Subcutaneous abdominal adipose tissue (tissue), 5 donors: ENCODE measurements around the gene SYT12.

Source experiments
- H3K27ac ChIP-seq: one replicate; pipeline ENCODE4 v1.7.0; 2013; ENCODE audit warnings: low read depth, mild to moderate bottlenecking, inconsistent platforms, low read length, moderate library complexity
- H3K27me3 ChIP-seq, 5 donors: one replicate each; pipeline ENCODE4 v1.7.0; 2013; ENCODE audit warnings: low read length in 5 of 5, inconsistent platforms in 1 of 5; ENCODE audit not compliant: control insufficient read depth in 5 of 5, insufficient read depth in 4 of 5
- H3K36me3 ChIP-seq, 5 donors: one replicate each; pipeline ENCODE4 v1.7.0; 2013; ENCODE audit warnings: low read length in 5 of 5; ENCODE audit not compliant: control insufficient read depth in 5 of 5, insufficient read depth in 5 of 5
- H3K4me1 ChIP-seq, 5 donors: one replicate each; pipeline ENCODE4 v1.7.0; 2013; ENCODE audit warnings: low read length in 5 of 5, mild to moderate bottlenecking in 3 of 5, moderate library complexity in 1 of 5; ENCODE audit not compliant: control insufficient read depth in 5 of 5, insufficient read depth in 5 of 5
- H3K4me3 ChIP-seq, 5 donors: one replicate each; pipeline ENCODE4 v1.7.0; 2013; ENCODE audit warnings: low read length in 5 of 5, low read depth in 1 of 5
- H3K9ac ChIP-seq, 5 donors: one replicate each; pipeline ENCODE4 v1.7.0; 2013; ENCODE audit warnings: low read length in 5 of 5, mild to moderate bottlenecking in 4 of 5, moderate library complexity in 3 of 5
- H3K9me3 ChIP-seq, 5 donors: one replicate each; pipeline ENCODE4 v1.7.0; 2013; ENCODE audit warnings: low read length in 5 of 5; ENCODE audit not compliant: control insufficient read depth in 5 of 5
- donor health status: healthy.
- donor health status: healthy.
- donor health status: healthy.
- donor health status: healthy.
- donor health status: healthy.

Gene SYT12

DNA sequence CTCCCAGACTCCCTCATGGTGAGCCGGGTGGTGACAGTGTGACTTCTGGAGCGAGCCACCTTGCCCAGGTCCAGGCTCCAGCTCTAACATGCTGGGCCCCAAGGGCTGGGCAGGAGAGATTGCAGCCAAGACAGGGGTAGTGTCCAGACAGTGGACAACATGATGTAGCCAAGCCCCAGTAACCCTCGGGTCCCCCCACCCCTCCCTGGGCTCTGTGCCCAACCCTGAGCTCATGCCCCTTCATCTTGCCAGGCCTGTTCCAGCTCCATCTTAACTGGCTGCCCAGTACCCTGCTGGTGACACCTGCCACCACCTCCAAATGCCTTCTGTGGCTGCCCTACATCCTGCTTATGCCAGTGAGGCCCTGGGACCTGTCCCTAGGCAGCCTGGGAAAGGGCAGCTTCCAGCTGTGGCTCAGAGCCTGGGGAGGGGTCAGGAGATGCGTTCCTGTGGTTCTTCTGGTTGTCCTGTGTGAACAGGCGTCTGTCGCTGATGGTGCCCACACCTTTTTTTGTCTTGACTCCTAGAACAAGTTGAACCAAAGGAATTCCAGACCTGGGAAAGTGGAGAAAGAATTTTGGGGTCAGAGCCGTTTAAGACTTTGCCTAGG, 12.5 kb upstream of the SYT12 start:
- H3K27ac ChIP-seq, result no peak overlapping the region
- H3K4me1 ChIP-seq, result peaks cover 0 to 27% (median 14%) of the 10 kb centered on the region in 5 donors

DNA sequence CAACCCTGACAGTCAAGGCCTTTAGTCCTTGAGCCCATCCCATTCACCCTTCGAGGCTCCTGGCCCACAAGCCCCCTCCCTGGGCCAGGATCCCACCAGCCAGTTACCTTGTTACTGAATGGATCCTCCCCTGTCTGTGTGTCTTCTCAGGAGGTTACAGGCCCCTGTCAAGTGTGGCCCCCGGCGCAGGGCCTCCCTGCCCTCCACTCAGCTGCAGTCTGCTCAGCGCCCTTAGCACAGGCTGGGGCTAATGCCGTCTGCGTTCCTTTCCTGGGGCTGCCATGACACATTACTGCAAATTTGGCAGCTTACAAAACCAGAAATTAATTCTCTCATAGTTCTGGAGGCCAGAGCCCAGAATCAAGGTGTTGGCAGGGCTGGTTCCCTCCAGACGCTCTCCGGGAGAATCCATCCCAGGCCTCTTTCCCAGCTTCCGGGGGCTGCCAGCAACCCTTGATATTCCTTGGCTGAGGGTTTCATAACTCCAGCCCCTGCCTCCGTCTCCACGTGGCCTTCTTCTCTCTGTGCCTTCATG, 9.4 kb upstream of the SYT12 start:
- Histone ChIP-seq H3K27me3 (no peaks in the 10 kb centered on the region), H3K27ac (no peak overlapping the region), H3K9me3 (no peaks in the 10 kb centered on the region), H3K36me3 (no peaks in the 10 kb centered on the region), H3K9ac (no peak overlapping the region), H3K4me1 (peaks cover 0 to 8% (median 0%) of the 10 kb centered on the region in 5 donors), H3K4me3 (no peak overlapping the region)

More for the DNA sequence above, 12.5 kb upstream of the SYT12 start:
- Histone ChIP-seq H3K9me3 (no peaks in the 10 kb centered on the region), H3K27me3 (no peaks in the 10 kb centered on the region), H3K4me3 (no peak overlapping the region), H3K36me3 (no peaks in the 10 kb centered on the region), H3K9ac (no peak overlapping the region)

DNA sequence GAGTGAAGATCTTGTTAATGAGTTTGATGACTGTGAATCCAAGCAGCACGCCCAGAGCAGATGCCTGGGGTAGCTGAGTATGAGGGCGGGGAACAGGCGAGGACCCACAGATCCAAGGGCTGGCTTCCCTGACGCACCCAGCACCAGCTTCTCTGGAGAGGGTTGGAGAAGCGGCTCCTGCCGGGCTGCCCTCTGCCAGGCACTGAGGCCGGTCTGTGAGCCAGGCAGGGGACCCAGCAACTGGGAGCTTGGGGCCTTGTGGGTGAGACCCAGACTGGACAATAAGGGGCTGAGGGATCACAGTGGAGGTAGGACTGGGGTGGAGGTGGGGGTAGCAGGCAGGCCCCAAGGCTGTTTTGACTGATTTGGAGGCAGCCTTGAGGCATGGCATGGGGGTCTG, 8.6 kb upstream of the SYT12 start:
- no peak overlapping the region for H3K4me3 ChIP-seq
- no peaks in the 10 kb centered on the region for H3K36me3 ChIP-seq
- H3K9ac ChIP-seq, result no peak overlapping the region
- no peaks in the 10 kb centered on the region for H3K9me3 ChIP-seq
- no peak overlapping the region for H3K27ac ChIP-seq
- peaks cover 0 to 8% (median 0%) of the 10 kb centered on the region in 5 donors for H3K4me1 ChIP-seq
- H3K27me3 ChIP-seq, result no peaks in the 10 kb centered on the region

DNA sequence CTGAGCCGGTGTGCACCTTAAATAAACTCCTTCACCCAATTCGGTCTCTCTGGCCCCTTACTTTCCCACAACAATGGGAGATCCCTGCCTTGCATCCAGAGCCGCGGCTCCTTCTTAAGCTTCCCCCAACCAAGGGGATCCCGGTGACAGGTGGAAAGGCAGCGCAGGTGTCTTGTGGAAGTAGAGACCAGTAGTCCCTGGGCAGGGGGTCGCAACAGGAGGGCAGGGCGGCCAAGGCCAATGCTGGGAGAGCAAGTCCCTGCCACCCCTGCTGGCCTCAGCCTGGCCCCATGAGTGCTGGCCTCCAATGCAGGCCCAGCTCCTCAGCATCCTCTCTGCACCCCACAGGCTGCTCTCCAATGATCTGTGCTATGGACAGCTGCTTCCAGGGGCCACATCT, 7.9 kb upstream of the SYT12 start:
- Histone ChIP-seq H3K9me3 (no peaks in the 10 kb centered on the region), H3K4me3 (no peak overlapping the region), H3K9ac (no peak overlapping the region), H3K4me1 (peaks cover 0 to 8% (median 0%) of the 10 kb centered on the region in 5 donors), H3K27me3 (no peaks in the 10 kb centered on the region), H3K36me3 (no peaks in the 10 kb centered on the region), H3K27ac (no peak overlapping the region)

DNA sequence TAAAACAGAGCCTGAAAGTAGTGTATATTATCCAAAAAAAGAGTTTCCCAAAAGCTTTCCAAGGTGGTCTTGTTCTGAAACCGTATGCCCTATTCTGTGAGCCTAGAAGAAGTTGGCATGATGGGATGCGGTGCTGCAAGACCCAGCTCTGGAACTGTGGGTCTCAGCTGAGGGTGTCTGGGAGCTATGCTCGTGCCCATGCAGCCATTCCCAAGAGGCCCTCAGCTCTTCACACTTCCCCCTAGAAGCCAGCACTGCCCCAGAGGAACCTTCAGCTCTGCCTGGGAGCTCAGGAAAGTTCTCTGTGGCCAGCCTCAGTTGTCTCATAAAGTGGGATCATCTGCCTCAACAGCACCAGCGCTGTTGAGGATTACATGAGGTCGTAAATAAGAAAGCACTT, 6.4 kb upstream of the SYT12 start:
- Histone ChIP-seq H3K4me3 (no peak overlapping the region), H3K9ac (no peak overlapping the region), H3K4me1 (peaks cover 0 to 8% (median 0%) of the 10 kb centered on the region in 5 donors), H3K27ac (no peak overlapping the region), H3K9me3 (no peaks in the 10 kb centered on the region), H3K27me3 (no peaks in the 10 kb centered on the region), H3K36me3 (no peaks in the 10 kb centered on the region)

DNA sequence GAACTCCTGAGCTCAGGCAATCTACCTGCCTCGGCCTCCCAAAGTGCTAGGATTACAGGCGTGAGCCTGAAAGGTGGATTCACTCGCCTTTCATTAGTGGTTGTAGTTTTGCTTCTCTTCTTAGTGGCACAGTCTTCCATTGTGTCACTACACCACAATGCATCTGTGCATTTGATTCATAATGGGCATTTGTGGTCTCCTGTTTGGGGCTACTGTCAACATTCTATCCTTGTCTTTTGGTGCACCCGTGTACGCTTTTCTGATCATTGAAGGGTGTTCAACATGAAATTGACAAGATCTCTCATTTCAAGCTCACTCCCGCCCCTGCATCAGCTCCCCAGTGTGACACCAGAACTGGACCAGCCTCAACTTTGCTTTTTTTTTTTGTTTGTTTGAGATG, 2.0 kb upstream of the SYT12 start:
- no peak overlapping the region for H3K4me3 ChIP-seq
- no peaks in the 10 kb centered on the region for H3K36me3 ChIP-seq
- no peaks in the 10 kb centered on the region for H3K9me3 ChIP-seq
- peaks cover 2 to 20% (median 18%) of the 10 kb centered on the region in 5 donors for H3K4me1 ChIP-seq
- H3K9ac ChIP-seq, result no peak overlapping the region
- H3K27me3 ChIP-seq, result peaks cover 0 to 17% (median 10%) of the 10 kb centered on the region in 5 donors
- no peak overlapping the region for H3K27ac ChIP-seq

DNA sequence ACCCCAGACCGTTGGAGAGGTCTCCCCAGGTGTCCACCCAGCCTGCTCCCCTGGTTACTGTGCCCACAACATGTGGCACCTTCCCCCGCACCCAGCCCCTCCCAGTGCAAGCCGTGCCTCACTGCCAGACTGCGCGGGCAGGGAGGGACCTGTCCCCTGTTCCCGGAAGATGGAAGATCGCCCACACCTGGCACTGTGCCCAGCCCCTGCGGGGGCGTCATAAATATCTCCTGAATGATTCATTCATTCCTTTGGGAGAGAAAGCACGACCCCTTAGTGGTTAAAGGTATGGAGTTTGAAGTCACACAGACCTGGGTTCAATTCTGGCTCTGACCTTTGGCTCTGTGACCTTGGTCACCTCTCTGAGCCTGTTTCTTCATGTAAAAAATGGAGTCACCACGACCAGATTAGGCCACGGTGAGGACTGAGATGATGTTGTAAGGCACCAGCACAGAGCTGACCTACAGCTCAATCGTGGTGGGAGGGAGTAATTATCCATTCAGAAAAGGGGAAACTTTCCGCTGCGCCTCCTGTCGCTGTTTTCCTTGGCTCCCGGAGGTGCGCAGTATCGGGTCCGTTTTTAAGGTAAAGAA, 497 bp upstream of the SYT12 start:
- Histone ChIP-seq H3K36me3 (no peaks in the 10 kb centered on the region), H3K27me3 (peaks cover 0 to 20% (median 10%) of the 10 kb centered on the region in 5 donors), H3K4me1 (peaks cover 2 to 20% (median 18%) of the 10 kb centered on the region in 5 donors), H3K4me3 (peak overlapping the region; percentile 32 to 67 (median 44)), H3K9me3 (no peaks in the 10 kb centered on the region), H3K9ac (no peak overlapping the region), H3K27ac (no peak overlapping the region)

DNA sequence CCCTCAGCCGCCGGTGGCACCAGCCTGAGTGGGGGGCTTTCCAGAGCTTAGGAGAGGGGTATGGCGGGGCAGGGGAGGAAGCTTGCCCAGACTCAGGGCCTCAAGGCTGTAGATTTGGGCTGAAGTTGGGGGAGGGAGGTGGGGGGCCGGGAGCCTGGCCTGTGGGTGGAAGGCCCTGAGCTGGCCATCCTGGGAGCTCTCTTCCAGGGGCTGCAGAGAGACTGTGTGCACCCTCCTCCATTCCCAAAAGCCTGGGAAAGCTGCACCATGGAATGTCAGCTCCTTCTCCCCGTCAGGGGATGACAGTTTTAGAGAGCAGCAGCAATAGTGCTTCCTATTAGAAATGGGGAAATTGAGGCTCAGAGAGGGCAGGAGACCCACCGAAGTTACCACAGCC, 1.0 kb downstream of the SYT12 start:
- no peak overlapping the region for H3K9ac ChIP-seq
- H3K27ac ChIP-seq, result no peak overlapping the region
- no peaks in the 10 kb centered on the region for H3K36me3 ChIP-seq
- peaks cover 2 to 20% (median 18%) of the 10 kb centered on the region in 5 donors for H3K4me1 ChIP-seq
- H3K4me3 ChIP-seq, result peak overlapping the region in 3 of 5 donors; percentile 53 to 67 (median 59)
- no peaks in the 10 kb centered on the region for H3K9me3 ChIP-seq
- H3K27me3 ChIP-seq, result peaks cover 0 to 20% (median 10%) of the 10 kb centered on the region in 5 donors

DNA sequence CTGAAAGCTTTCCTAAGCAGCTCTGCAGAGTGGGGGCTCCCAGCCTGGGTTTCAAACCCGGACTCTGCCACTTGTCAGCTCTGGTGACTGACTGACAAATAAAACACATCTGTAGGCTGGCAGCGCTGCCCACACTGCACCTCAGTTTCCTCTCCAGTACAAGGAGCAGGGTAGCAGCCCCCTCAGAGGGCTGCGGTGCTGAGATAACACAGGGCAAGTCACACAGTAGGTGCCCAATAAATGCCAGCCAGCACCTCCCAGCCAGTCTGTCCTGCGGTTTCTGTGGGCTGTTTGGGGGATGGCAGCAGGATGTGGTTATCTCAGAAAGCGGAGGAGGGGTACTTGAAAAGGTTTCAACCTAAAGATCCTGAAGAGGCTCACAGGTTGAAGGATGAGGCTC, 1.5 kb downstream of the SYT12 start:
- Histone ChIP-seq H3K27ac (no peak overlapping the region), H3K4me1 (peaks cover 2 to 20% (median 18%) of the 10 kb centered on the region in 5 donors), H3K9me3 (no peaks in the 10 kb centered on the region), H3K27me3 (peaks cover 0 to 20% (median 10%) of the 10 kb centered on the region in 5 donors), H3K9ac (no peak overlapping the region), H3K4me3 (no peak overlapping the region), H3K36me3 (no peaks in the 10 kb centered on the region)

DNA sequence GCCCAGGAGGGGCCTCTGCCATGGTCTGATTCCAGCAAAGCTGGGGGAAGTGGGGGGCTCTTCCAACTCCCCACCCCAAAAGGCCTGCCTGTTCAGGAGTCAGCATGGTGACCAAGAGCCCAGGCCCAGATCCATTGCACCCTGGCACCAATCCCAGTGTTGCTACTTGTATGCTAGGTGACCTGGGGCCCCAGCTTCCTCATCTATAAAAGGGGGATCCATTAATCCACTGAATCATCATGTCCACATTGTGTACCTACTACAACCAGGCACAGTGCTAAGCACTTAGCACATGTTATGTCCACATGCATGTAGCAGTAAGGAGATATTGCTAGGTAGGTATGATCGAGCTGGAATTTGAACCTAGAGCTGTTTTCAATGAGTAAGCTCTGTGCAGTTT, 2.0 kb downstream of the SYT12 start:
- Histone ChIP-seq H3K4me3 (no peak overlapping the region), H3K27me3 (peaks cover 0 to 20% (median 10%) of the 10 kb centered on the region in 5 donors), H3K4me1 (peaks cover 2 to 20% (median 18%) of the 10 kb centered on the region in 5 donors), H3K36me3 (no peaks in the 10 kb centered on the region), H3K9me3 (no peaks in the 10 kb centered on the region), H3K27ac (no peak overlapping the region), H3K9ac (no peak overlapping the region)
